IPS-18c (cell line): ENCODE results near the gene FRY.

Source experiments
- H3K4me3 ChIP-seq: 2 replicates; pipeline ENCODE4 v1.7.0; 2013; ENCODE audit warnings: low read depth, mild to moderate bottlenecking, low read length, moderate library complexity; ENCODE audit not compliant: insufficient read depth
- H3K9me3 ChIP-seq: one replicate; pipeline ENCODE4 v1.6.1; 2013; ENCODE audit warnings: mild to moderate bottlenecking, low read length, moderate library complexity; ENCODE audit not compliant: control insufficient read depth, insufficient read depth

Gene FRY

GRCh38 chr13:32309312-32310133 lies 277.9 kb downstream of the FRY start:
- H3K4me3 ChIP-seq: no peak overlapping the region
- H3K9me3 ChIP-seq: peaks cover 2% of the 10 kb centered on the region

DNA sequence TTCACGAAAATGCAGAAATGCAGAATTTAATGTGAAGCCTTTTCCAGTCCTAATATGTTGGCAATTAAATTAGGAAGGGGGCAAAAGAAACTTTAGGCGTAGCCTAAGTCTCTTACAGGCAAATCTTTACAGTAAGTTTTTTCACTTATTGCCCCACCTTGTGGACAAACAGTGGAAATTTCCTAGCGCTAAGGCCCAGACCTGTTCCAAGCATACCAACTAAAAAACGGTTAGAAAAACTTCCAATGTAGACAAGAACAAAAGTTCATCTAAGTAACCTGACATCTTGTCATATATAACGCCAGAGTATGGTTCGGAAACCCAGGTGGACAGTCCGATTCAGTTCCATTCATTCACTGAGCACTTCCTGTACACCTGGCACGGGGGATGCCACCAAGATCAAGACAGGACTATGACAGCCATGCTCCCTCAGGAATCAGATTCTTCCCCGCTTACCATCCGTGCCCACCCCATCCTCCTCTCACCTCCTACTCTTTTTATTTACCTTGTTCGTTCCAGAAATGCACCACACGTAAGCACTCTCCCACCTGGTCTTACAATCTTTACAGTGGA lies 278.6 kb downstream of the FRY start:
- peaks cover 2% of the 10 kb centered on the region for H3K9me3 ChIP-seq
- H3K4me3 ChIP-seq: no peak overlapping the region

GRCh38 chr13:32311188-32311897 lies 279.8 kb downstream of the FRY start:
- H3K4me3 ChIP-seq: no peak overlapping the region
- H3K9me3 ChIP-seq: peaks cover 2% of the 10 kb centered on the region

DNA sequence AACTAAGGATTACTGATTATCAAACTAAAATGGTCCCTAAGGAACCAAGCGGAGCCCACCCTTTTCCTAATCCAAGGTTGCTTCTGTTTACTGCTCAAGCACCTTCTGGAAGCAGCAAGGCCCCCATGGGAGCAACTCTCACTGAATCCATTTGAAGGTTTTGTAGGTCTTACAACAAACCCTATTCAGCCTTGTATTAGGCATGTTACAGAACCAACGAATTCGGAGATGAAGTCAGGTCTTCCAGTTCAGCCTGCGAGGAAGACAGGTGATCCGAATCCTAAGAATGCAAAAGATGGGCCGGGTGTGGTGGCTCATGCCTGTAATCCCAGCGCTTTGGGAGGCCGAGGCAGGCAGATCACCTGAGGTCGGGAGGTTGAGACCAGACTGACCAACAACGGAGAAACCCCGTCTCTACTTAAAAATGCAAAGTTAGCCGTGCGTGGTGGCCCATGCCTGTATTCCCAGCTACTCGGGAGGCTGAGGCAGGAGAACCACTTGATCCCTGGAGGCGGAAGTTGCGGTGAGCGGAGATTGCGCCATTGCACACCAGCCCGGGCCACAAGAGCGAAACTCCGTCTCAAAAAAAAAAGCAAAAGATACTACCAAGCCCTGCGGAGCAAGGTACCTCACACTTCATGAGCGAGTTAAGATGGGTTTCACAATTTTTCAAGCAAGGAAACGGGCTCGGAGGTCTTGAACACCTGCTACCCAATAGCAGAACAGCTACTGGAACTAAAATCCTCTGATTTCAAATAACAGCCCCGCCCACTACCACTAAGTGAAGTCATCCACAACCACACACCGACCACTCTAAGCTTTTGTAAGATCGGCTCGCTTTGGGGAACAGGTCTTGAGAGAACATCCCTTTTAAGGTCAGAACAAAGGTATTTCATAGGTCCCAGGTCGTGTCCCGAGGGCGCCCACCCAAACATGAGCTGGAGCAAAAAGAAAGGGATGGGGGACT lies 283.0 kb downstream of the FRY start:
- Histone ChIP-seq H3K4me3 (peak overlapping the region; percentile 65), H3K9me3 (peaks cover 2% of the 10 kb centered on the region)

DNA sequence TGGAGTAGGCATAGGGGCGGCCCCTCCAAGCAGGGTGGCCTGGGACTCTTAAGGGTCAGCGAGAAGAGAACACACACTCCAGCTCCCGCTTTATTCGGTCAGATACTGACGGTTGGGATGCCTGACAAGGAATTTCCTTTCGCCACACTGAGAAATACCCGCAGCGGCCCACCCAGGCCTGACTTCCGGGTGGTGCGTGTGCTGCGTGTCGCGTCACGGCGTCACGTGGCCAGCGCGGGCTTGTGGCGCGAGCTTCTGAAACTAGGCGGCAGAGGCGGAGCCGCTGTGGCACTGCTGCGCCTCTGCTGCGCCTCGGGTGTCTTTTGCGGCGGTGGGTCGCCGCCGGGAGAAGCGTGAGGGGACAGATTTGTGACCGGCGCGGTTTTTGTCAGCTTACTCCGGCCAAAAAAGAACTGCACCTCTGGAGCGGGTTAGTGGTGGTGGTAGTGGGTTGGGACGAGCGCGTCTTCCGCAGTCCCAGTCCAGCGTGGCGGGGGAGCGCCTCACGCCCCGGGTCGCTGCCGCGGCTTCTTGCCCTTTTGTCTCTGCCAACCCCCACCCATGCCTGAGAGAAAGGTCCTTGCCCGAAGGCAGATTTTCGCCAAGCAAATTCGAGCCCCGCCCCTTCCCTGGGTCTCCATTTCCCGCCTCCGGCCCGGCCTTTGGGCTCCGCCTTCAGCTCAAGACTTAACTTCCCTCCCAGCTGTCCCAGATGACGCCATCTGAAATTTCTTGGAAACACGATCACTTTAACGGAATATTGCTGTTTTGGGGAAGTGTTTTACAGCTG lies 283.9 kb downstream of the FRY start, which contains the start of the genes BRCA2 and ZAR1L:
BRCA2 (plus strand) TSS at position 271 of the 790 bp plus-strand sequence. CDS start 953 bp downstream, outside the sequence.
ZAR1L (minus strand) TSS at position 126 of the 790 bp plus-strand sequence. CDS start 3,438 bp downstream, outside the sequence.
- Histone ChIP-seq H3K4me3 (peak within 1 kb of the TSS; percentile 65), H3K9me3 (peaks cover 2% of the 10 kb centered on the region)

DNA sequence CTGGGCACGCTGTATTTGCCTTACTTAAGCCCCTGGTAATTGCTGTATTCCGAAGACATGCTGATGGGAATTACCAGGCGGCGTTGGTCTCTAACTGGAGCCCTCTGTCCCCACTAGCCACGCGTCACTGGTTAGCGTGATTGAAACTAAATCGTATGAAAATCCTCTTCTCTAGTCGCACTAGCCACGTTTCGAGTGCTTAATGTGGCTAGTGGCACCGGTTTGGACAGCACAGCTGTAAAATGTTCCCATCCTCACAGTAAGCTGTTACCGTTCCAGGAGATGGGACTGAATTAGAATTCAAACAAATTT lies 284.4 kb downstream of the FRY start:
- H3K4me3 ChIP-seq: peak overlapping the region; percentile 65
- peaks cover 2% of the 10 kb centered on the region for H3K9me3 ChIP-seq

DNA sequence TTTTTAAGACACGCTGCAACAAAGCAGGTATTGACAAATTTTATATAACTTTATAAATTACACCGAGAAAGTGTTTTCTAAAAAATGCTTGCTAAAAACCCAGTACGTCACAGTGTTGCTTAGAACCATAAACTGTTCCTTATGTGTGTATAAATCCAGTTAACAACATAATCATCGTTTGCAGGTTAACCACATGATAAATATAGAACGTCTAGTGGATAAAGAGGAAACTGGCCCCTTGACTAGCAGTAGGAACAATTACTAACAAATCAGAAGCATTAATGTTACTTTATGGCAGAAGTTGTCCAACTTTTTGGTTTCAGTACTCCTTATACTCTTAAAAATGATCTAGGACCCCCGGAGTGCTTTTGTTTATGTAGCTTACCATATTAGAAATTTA lies 284.9 kb downstream of the FRY start:
- Histone ChIP-seq H3K9me3 (no peaks in the 10 kb centered on the region), H3K4me3 (no peak overlapping the region; the same call in 1 of the 2 replicates)

GRCh38 chr13:32317716-32318465 lies 286.3 kb downstream of the FRY start:
- no peak overlapping the region for H3K4me3 ChIP-seq

GRCh38 chr13:32320528-32320927 lies 289.0 kb downstream of the FRY start:
- Histone ChIP-seq H3K4me3 (no peak overlapping the region), H3K9me3 (no peaks in the 10 kb centered on the region)

More at GRCh38 chr13:32317716-32318465, 286.3 kb downstream of the FRY start:
- no peaks in the 10 kb centered on the region for H3K9me3 ChIP-seq

DNA sequence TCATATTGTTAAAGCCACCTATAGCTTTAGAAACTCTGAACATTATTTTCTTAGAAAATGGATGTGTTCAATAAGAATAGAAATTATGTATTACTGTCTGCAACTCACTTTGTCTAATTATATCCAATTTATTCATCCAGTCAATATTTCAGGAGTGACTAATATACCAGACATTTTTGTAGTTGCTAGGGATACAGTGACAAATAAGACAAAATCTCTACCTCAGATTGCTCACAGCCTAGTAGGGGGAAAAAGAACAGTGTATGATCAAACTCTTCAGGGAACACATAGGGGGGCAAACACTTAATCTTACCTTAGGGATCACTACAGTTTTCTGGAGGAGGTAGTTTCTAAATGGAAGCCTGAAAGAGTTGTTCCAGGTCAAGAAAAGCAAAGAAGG lies 292.3 kb downstream of the FRY start:
- no peaks in the 10 kb centered on the region for H3K9me3 ChIP-seq
- no peak overlapping the region for H3K4me3 ChIP-seq

- H3K9me3 ChIP-seq: no peaks in the 10 kb centered on the region
These were observed 298.9 kb downstream of the FRY start for GRCh38 chr13:32330441-32330840.

GRCh38 chr13:32334671-32335070 lies 303.1 kb downstream of the FRY start:
- Histone ChIP-seq H3K4me3 (no peak overlapping the region), H3K9me3 (no peaks in the 10 kb centered on the region)

More at GRCh38 chr13:32330441-32330840, 298.9 kb downstream of the FRY start:
- no peak overlapping the region for H3K4me3 ChIP-seq

- H3K9me3 ChIP-seq: no peaks in the 10 kb centered on the region
- no peak overlapping the region for H3K4me3 ChIP-seq
These were observed 309.3 kb downstream of the FRY start for GRCh38 chr13:32340914-32341313.

DNA sequence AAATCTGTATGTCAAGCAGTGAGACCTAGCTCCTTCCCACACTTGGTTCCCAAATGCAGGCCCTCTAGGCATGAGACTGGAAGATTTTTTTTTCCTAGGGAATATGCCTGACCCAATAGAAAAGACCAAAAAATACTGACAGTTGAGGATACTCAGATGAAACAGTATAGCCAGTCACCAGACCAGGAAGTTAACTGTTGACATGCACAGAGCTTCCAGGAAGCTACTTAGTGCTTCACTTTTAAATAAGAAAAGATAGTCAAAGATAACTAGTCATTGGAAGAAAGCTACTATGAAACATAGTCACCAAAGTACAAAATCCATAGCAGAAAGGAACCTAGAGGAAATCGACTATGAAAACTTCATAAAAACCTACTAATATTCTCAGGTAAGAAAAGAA lies 316.1 kb downstream of the FRY start:
- H3K9me3 ChIP-seq: no peaks in the 10 kb centered on the region
- no peak overlapping the region for H3K4me3 ChIP-seq
